NCI-H1436 treated with DMSO at 0.1 percent for 48 hours (cell line): Measurements from ENCODE around the gene MMAA.
"Not testable (repeated sequence)": the region's sequence is repeated elsewhere in the genome, so short reads cannot be mapped to it uniquely, and the experiment has no call there.

Experiments
- DNase-seq: peaks from one replicate; lab custom pipeline; 2025; lab: John Stamatoyannopoulos, UW

MMAA gene

DNA sequence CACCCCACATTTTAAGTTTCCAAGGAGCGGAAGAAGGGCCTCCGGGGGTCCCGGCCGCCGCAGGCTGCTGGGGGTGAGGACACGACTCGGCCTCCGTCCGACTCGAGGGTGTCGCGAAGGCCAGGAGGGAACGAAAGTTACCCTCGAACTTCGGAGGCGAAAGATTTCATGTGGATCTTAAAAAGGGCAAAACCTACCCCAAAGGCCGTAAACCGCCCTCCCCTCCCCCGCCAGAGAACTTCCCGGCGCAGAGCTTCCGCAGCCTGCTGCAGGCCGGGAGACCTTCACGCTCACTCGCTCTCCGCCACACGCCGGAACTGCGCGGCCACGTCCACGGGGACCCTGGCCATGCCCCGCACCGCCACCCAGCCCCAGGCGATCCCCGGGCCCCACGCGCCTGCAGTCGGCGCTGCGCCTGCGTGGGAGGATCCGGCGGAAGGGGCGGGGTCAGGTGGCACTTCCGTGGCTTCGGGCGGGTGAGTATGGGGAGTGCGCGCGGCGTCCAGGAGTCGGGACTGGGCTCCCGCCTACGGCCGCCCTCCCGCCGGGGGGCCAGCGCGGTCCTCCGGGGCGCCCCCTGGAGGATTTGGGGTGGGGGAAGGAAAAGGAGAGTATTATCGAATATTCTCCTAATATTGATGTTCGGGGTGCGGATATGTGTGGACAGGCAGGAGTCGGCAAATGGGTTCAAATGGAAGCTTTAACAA is at the start of gene MMAA:
Gene MMAA (plus strand): TSS at position 454 of the 707 bp plus-strand sequence. CDS start 19,755 bp downstream, outside the sequence.
- DNase-seq: no peak

GRCh38 chr4:145574546-145574945 is 44.6 kb upstream of the MMAA start:
- DNase-seq: not testable (repeated sequence)

- no peak for DNase-seq
Measured at GRCh38 chr4:145580906-145581305, 38.3 kb upstream of the MMAA start.

DNA sequence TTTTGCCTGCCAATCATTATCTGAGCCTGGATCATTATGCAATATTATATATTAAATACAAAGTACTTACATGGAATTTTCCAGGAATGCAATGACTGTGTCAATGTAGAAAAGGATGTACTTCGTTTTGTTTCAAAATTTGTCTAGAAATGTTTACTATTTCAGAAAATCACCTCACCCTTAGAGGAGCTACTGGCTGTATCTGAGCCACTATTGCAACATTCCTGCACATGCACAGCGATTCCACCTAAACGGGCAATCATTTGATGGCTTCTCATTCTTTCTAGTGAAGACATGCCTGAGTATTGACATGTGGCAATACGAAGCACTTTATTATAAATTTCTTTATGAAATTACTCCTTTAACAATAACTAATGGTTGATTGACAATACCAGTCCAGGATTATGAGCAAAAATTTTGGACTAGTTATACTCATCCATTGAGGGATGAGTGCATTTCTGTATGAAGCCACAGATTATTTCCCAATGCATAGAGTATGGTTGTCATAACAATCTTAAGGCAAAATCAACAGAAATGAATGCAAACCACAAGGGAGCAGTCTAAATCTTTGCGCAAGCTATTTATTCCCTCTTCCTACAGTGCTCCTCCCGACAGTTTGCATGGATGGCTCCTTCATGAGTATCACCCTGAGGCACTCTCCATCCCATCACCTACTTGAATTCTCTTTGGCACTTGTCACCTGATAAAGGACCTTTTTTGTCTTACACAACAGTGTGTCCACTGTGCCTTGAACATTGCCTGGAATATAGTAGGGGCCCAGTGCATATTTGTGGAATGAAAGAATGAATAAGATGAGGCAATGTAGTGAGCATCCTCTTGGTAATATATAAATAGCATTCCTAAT is 35.8 kb upstream of the MMAA start:
- DNase-seq: no peak

DNA sequence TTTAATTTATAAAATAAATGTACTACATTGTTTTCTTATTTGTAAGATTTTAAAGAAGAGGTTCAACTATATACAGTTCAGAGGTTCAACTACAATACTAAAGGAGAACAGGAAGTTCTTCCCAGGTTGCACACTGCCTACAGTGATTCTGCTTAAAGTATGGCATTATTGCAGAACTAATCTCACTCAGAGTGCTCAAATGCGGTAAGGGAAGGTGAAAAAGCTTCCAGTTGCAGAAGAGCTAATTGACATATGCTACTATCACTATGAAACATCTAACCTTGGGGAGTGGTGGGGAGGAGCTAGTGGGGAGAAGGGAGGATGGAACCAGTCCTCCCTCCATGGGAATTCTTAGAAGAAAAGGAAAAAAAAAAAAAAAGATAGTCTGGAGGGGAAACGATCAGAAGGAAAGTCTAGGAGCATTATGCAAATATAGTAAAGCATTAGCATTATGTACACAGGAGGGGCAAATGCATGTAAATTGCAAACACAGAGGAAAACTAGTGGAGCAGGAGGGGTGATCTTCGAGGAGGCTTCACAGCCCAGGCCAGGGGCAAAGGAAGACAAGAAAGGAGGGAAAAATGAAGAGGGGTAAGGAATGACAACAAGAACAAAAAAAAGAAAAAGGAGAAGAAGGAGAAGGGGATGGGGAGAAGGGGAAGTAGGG is 32.0 kb upstream of the MMAA start:
- DNase-seq: no peak

GRCh38 chr4:145589381-145589780 is 29.8 kb upstream of the MMAA start:
- not testable (repeated sequence) for DNase-seq

GRCh38 chr4:145589916-145590702 is 29.1 kb upstream of the MMAA start:
- no peak for DNase-seq

DNA sequence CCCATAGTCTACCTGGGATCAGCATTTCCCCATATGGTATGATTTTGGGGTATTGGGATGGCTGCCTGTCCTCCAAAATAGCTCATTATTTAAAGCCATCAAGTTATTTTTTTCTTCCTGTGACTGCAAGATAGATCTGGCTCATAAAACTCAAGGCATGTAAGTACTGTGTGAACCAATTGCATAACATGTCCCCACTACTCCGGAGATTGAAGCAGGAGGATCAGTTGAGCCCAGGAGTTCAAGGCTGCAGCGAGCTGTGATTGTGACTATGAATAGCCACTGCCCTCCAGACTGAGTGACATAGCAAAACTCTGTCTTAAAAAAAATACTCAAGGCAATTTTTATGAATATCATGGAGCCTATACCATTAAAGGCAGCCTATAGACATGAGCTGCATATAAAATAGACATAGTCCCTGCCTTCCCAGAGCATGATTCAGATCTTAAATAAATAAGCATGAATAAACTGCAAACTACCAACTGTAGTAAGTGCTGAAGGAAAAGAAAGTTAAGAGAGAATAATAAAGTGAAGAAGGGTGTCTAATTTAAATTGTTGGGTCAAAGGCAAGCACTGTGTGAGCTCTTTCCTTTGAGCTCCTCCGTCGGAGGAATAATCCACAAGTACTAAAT is 16.9 kb upstream of the MMAA start:
- no peak for DNase-seq

GRCh38 chr4:145605941-145606340 is 13.2 kb upstream of the MMAA start:
- no peak for DNase-seq

GRCh38 chr4:145609481-145610427 is 9.4 kb upstream of the MMAA start:
- DNase-seq: no peak

- DNase-seq: no peak
Measured at GRCh38 chr4:145613566-145614232, 5.5 kb upstream of the MMAA start.

DNA sequence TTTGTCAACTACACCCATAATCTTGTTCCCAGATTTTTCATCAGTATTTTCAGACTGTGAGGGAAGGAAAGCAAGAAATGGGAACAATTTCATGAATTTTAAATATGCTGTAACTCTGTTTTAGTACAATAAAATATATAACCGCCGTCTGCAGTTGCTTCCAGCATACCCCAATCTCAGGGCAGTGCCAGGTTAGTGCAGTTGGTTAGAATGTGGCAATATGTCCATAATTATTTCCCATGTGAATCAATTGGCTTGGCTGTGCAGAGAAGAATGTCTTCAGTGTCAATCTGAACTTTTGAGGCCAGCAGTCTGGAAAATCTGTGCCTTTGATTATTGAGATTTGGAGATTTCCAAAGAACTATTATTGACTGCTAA is 5.0 kb upstream of the MMAA start:
- DNase-seq: no peak

- no peak for DNase-seq
Measured at GRCh38 chr4:145618210-145618931, 814 bp upstream of the MMAA start.

DNA sequence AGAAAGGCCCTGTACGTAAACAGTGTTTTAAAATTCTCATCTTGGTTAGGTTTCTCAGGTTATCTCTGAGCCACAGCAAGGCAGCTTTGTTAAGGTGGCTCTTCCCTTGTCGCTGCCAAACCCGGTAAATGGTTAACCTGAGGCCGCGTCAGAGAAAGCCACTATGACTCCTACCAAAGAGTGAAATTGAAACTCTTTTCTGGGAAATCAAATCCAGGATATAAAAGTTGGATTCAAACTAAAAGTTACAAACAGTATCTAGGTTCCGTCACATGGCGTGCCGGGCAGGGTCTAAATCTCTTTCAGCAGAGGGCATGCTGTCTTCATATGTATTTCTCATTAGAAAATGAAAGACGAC is 433 bp downstream of the MMAA start:
- DNase-seq: no peak

- DNase-seq: not testable (repeated sequence)
Measured at GRCh38 chr4:145622067-145622466, 2.9 kb downstream of the MMAA start.

GRCh38 chr4:145623831-145624230 is 4.6 kb downstream of the MMAA start:
- no peak for DNase-seq

- no peak for DNase-seq
Measured at GRCh38 chr4:145625677-145626622, 6.8 kb downstream of the MMAA start.

GRCh38 chr4:145626623-145626982 is 7.4 kb downstream of the MMAA start:
- no peak for DNase-seq
